Measurements from ENCODE around the gene RBM4B. TPM values are rescaled to one million over a fixed set of nuclear protein-coding genes. Genes with fewer than 3 reads are reported as not detected.

RBM4B gene
- total RNA-seq, 1 experiment from 2014 or later, result 33.6 TPM

GRCh38 chr11:66700742-66701141 lies 23.1 kb upstream of the RBM4B start:
- no peak for TF ChIP-seq CTCF (IDR thresholded peaks at IDR 0.05)
- in situ Hi-C loops (cut with HindIII; ENCODE audit: low pct_unique_long_range_greater_than_20kb, low sequenced_read_pairs), result no loop called here

GRCh38 chr11:66700337-66700736 lies 22.6 kb upstream of the RBM4B start:
- intact Hi-C loops (cut with micrococcal nuclease; ENCODE audit: unreplicated experiment), result no loop called here
- in situ Hi-C loops (cut with HindIII; ENCODE audit: low pct_unique_long_range_greater_than_20kb, low sequenced_read_pairs), result no loop called here
- no TSS peak for BruUV-seq (replicated peaks)
- ATAC-seq, result no peak
- Histone ChIP-seq H3K9me3 (ENCODE audit: control insufficient read depth, insufficient read depth, low read depth, low read length) (no peaks in the 10 kb centered on the region), H3K27ac (ENCODE audit: low read length) (no peak overlapping the region), H3K27me3 (ENCODE audit: control insufficient read depth, insufficient read depth, low read length) (no peaks in the 10 kb centered on the region), H3K36me3 (ENCODE audit: control insufficient read depth, insufficient read depth, low read length) (no peaks in the 10 kb centered on the region), H3K4me1 (ENCODE audit: control insufficient read depth, insufficient read depth, low read length) (no peaks in the 10 kb centered on the region), H3K4me3 (ENCODE audit: low read depth in 2 of 2, low read length in 2 of 2) (no peak overlapping the region)
- TF ChIP-seq TCF7L2 (IDR thresholded peaks at IDR 0.05; ENCODE audit: low read depth, low read length), result no peak
- TF ChIP-seq SIN3A (IDR thresholded peaks at IDR 0.05; ENCODE audit: borderline replicate concordance, insufficient read depth, low read depth, low read length), result no peak
- no peak for TF ChIP-seq CTCF (IDR thresholded peaks at IDR 0.05)
- no peak for TF ChIP-seq POLR2AphosphoS5 (IDR thresholded peaks at IDR 0.05; ENCODE audit: low read depth, low read length)
- no peak for TF ChIP-seq REST (IDR thresholded peaks at IDR 0.05; ENCODE audit: insufficient read depth in 1 of 2, low read depth in 2 of 2, low read length in 1 of 2)
- CTCF ChIA-PET, result no interaction called here
- DNase-seq (ENCODE audit: low read depth, low spot score), result no peak
- POLR2A ChIA-PET, result interaction anchor here (0.6 kb wide), 1 partner anchor 22 kb away, joined by 21 read pairs; no protein-coding TSS in a partner anchor

More at GRCh38 chr11:66700742-66701141, 23.1 kb upstream of the RBM4B start:
- intact Hi-C loops (cut with micrococcal nuclease; ENCODE audit: unreplicated experiment), result no loop called here
- H3K4me3 ChIP-seq (ENCODE audit: low read depth in 2 of 2, low read length in 2 of 2), result no peak overlapping the region
- no peak for DNase-seq (ENCODE audit: low read depth, low spot score)
- H3K9me3 ChIP-seq (ENCODE audit: control insufficient read depth, insufficient read depth, low read depth, low read length), result no peaks in the 10 kb centered on the region
- H3K36me3 ChIP-seq (ENCODE audit: control insufficient read depth, insufficient read depth, low read length), result no peaks in the 10 kb centered on the region
- ChIA-PET CTCF (no interaction called here), POLR2A (no interaction called here)
- no peak for ATAC-seq
- H3K27me3 ChIP-seq (ENCODE audit: control insufficient read depth, insufficient read depth, low read length), result no peaks in the 10 kb centered on the region
- no peak overlapping the region for H3K27ac ChIP-seq (ENCODE audit: low read length)
- no TSS peak for BruUV-seq (replicated peaks)
- no peaks in the 10 kb centered on the region for H3K4me1 ChIP-seq (ENCODE audit: control insufficient read depth, insufficient read depth, low read length)

- in situ Hi-C loops (cut with HindIII; ENCODE audit: low pct_unique_long_range_greater_than_20kb, low sequenced_read_pairs) (no loop called here), intact Hi-C loops (cut with micrococcal nuclease; ENCODE audit: unreplicated experiment) (loop anchor here (10.0 kb wide), 1 partner anchor 46 kb away; a partner anchor contains a TSS)
- no peaks in the 10 kb centered on the region for H3K4me1 ChIP-seq (ENCODE audit: control insufficient read depth, insufficient read depth, low read length)
- TF ChIP-seq SIN3A (IDR thresholded peaks at IDR 0.05; ENCODE audit: borderline replicate concordance, insufficient read depth, low read depth, low read length), result no peak
- TF ChIP-seq TCF7L2 (IDR thresholded peaks at IDR 0.05; ENCODE audit: low read depth, low read length), result no peak
- TF ChIP-seq POLR2AphosphoS5 (IDR thresholded peaks at IDR 0.05; ENCODE audit: low read depth, low read length), result no peak
- TF ChIP-seq CTCF (IDR thresholded peaks at IDR 0.05), result no peak
- TF ChIP-seq REST (IDR thresholded peaks at IDR 0.05; ENCODE audit: insufficient read depth in 1 of 2, low read depth in 2 of 2, low read length in 1 of 2), result no peak
- POLR2A ChIA-PET, result no interaction called here
- CTCF ChIA-PET, result no interaction called here
- H3K27me3 ChIP-seq (ENCODE audit: control insufficient read depth, insufficient read depth, low read length), result no peaks in the 10 kb centered on the region
- no peak overlapping the region for H3K4me3 ChIP-seq (ENCODE audit: low read depth in 2 of 2, low read length in 2 of 2)
- H3K27ac ChIP-seq (ENCODE audit: low read length), result no peak overlapping the region
- ATAC-seq, result no peak
- no peaks in the 10 kb centered on the region for H3K9me3 ChIP-seq (ENCODE audit: control insufficient read depth, insufficient read depth, low read depth, low read length)
- no TSS peak for BruUV-seq (replicated peaks)
- DNase-seq (ENCODE audit: low read depth, low spot score), result no peak
- H3K36me3 ChIP-seq (ENCODE audit: control insufficient read depth, insufficient read depth, low read length), result no peaks in the 10 kb centered on the region
Observed at GRCh38 chr11:66698491-66698890, 20.8 kb upstream of the RBM4B start.
